IMR-90 (cell line): ENCODE data around the gene PADI2. TPM values are rescaled to one million over a fixed set of nuclear protein-coding genes. Genes with fewer than 3 reads are reported as not detected.

Source experiments
- ATAC-seq: fragments of 200-7000 bp; cut with Tn5 transposase; 2 replicates; pipeline ENCODE4 v1.9.1; 2020; ENCODE audit warnings: low read depth, mild to moderate bottlenecking, moderate library complexity
- BruUV-seq: library from RNA; stranded (reverse); fragments of 400-500 nt; replicated peaks from 2 replicates; lab custom pipeline; 2021; lab: Mats Ljungman, UMichigan
- CTCF ChIA-PET: fragments of 300-600 bp; formaldehyde crosslinking; extraction: SDS; loops from one replicate; lab custom pipeline; 2021; ENCODE audit warnings: antibody characterized with exemption; lab: Yijun Ruan, JAX
- POLR2A ChIA-PET: fragments of 300-600 bp; sonication (Branson Sonifier 250); formaldehyde crosslinking; loops from one replicate; lab custom pipeline; 2022; ENCODE audit warnings: antibody characterized with exemption; ENCODE audit not compliant: unreplicated experiment; lab: Charles Lee
- DNase-seq: peaks from one replicate; pipeline ENCODE4 v3.0.0; 2013
- H2AFZ ChIP-seq: replicated peaks from 2 replicates; pipeline ENCODE3; 2013; ENCODE audit warnings: low read length, mild to moderate bottlenecking; ENCODE audit not compliant: poor library complexity
- H2AK5ac ChIP-seq: 2 replicates; pipeline ENCODE4 v1.6.1; 2013; ENCODE audit warnings: low read depth, low read length, inconsistent platforms
- H2AK9ac ChIP-seq: replicated peaks from 2 replicates; pipeline ENCODE3; 2013; ENCODE audit warnings: mild to moderate bottlenecking, low read depth, low read length, moderate library complexity; ENCODE audit not compliant: poor library complexity
- H2BK120ac ChIP-seq: 2 replicates; pipeline ENCODE4 v1.6.1; 2013; ENCODE audit warnings: low read depth, low read length, inconsistent platforms
- H2BK15ac ChIP-seq: 3 replicates; pipeline ENCODE4 v1.6.1; 2013; ENCODE audit warnings: low read depth, low read length, inconsistent platforms
- H2BK20ac ChIP-seq: 2 replicates; pipeline ENCODE4 v1.6.1; 2013; ENCODE audit warnings: low read depth, mild to moderate bottlenecking, inconsistent platforms, low read length, moderate library complexity
- H2BK5ac ChIP-seq: 2 replicates; pipeline ENCODE4 v1.6.1; 2013; ENCODE audit warnings: mild to moderate bottlenecking, low read depth, low read length, inconsistent platforms; ENCODE audit not compliant: poor library complexity, severe bottlenecking
- H3K14ac ChIP-seq: replicated peaks from 2 replicates; pipeline ENCODE4 v1.6.1; 2013; ENCODE audit warnings: low read depth, low read length, inconsistent platforms
- H3K18ac ChIP-seq: 2 replicates; pipeline ENCODE4 v1.6.1; 2013; ENCODE audit warnings: low read depth, low read length, control low read depth
- H3K23ac ChIP-seq: 2 replicates; pipeline ENCODE4 v1.6.1; 2013; ENCODE audit warnings: low read depth, low read length, inconsistent platforms
- H3K27ac ChIP-seq: 2 replicates; pipeline ENCODE4 v1.5.1; 2013; ENCODE audit warnings: mild to moderate bottlenecking, control low read depth, low read length; ENCODE audit not compliant: insufficient read depth
- H3K27me3 ChIP-seq: 2 replicates; pipeline ENCODE4 v1.6.1; 2013; ENCODE audit warnings: low read length; ENCODE audit not compliant: control insufficient read depth, insufficient read depth
- H3K36me3 ChIP-seq: 2 replicates; pipeline ENCODE4 v1.6.1; 2013; ENCODE audit warnings: low read length, mixed read lengths; ENCODE audit not compliant: control insufficient read depth, insufficient read depth
- H3K4ac ChIP-seq: 2 replicates; pipeline ENCODE4 v1.6.1; 2013; ENCODE audit warnings: low read depth, low read length, inconsistent platforms
- H3K4me1 ChIP-seq: 2 replicates; pipeline ENCODE4 v1.6.1; 2013; ENCODE audit warnings: low read length, mixed read lengths; ENCODE audit not compliant: control insufficient read depth, insufficient read depth
- H3K4me2 ChIP-seq: 2 replicates; pipeline ENCODE4 v1.6.1; 2013; ENCODE audit warnings: low read depth, mild to moderate bottlenecking, control low read depth, low read length, moderate library complexity
- H3K4me3 ChIP-seq: 2 replicates; pipeline ENCODE4 v1.5.1; 2013; ENCODE audit warnings: low read depth, mild to moderate bottlenecking, control low read depth, low read length, moderate library complexity; ENCODE audit not compliant: insufficient read depth
- H3K56ac ChIP-seq: 2 replicates; pipeline ENCODE4 v1.6.1; 2013; ENCODE audit warnings: low read length, inconsistent platforms; ENCODE audit not compliant: insufficient read depth; ENCODE audit errors: extremely low read depth
- H3K79me1 ChIP-seq, 2 experiments: 2 replicates each; pipeline ENCODE4 v1.6.1; 2013; ENCODE audit warnings: low read length in 2 of 2, inconsistent platforms in 1 of 2, low read depth in 1 of 2
- H3K9ac ChIP-seq: 2 replicates; pipeline ENCODE4 v1.6.1; 2013; ENCODE audit warnings: low read depth, low read length, control low read depth
- H3K9me1 ChIP-seq: 2 replicates; pipeline ENCODE4 v1.6.1; 2013; ENCODE audit warnings: low read length, inconsistent platforms; ENCODE audit not compliant: insufficient read depth
- H3K9me3 ChIP-seq: 2 replicates; pipeline ENCODE4 v1.6.1; 2013; ENCODE audit warnings: low read length; ENCODE audit not compliant: control insufficient read depth, insufficient read depth
- H4K20me1 ChIP-seq: 2 replicates; pipeline ENCODE4 v1.6.1; 2013; ENCODE audit warnings: low read length, inconsistent platforms; ENCODE audit not compliant: insufficient read depth
- H4K5ac ChIP-seq: 2 replicates; pipeline ENCODE4 v1.6.1; 2013; ENCODE audit warnings: mild to moderate bottlenecking, low read depth, low read length, control low read depth
- H4K8ac ChIP-seq, 2 experiments: 2 replicates each; pipeline ENCODE4 v1.6.1; 2013; ENCODE audit warnings: low read depth in 2 of 2, low read length in 2 of 2, control low read depth in 1 of 2, inconsistent platforms in 1 of 2
- H4K91ac ChIP-seq: 2 replicates; pipeline ENCODE4 v1.6.1; 2013; ENCODE audit warnings: low read depth, low read length, inconsistent platforms; ENCODE audit not compliant: insufficient read depth
- BHLHE40 ChIP-seq: fragments of 150-350 bp; IDR thresholded peaks from 2 replicates; pipeline ENCODE4 v1.6.1; 2016; ENCODE audit warnings: mild to moderate bottlenecking, low read depth, low read length
- CHD1 ChIP-seq: IDR thresholded peaks from 2 replicates; pipeline ENCODE4 v1.6.1; 2012; ENCODE audit warnings: low read depth, low read length, improper control_type of control experiment
- MXI1 ChIP-seq: IDR thresholded peaks from 2 replicates; pipeline ENCODE4 v1.6.1; 2012; ENCODE audit warnings: low read depth, mild to moderate bottlenecking, low read length, moderate library complexity, borderline replicate concordance
- RCOR1 ChIP-seq: IDR thresholded peaks from 2 replicates; pipeline ENCODE4 v1.6.1; 2012; ENCODE audit warnings: mild to moderate bottlenecking, low read length, improper control_type of control experiment; ENCODE audit not compliant: insufficient replicate concordance
- WGBS, 2 experiments: methylation state at CpG; one replicate each; pipeline versions ENCODE4 v1.1.5 to v1.1.7; 2013; ENCODE audit warnings: missing lambda C conversion rate in 2 of 2; ENCODE audit not compliant: insufficient read length in 1 of 2; ENCODE audit errors: extremely low coverage in 2 of 2; 5-methylcytosine and 5-hydroxymethylcytosine counted together
- dilution Hi-C: fragments of 300-500 bp; cut with HindIII; formaldehyde crosslinking; loops from one replicate; pipeline ENCODE4 v1.14.3; 2018; ENCODE audit warnings: low sequenced_read_pairs; ENCODE audit not compliant: unreplicated experiment
- in situ Hi-C: fragments of 300-500 bp; cut with MboI; formaldehyde crosslinking; loops from 3 replicates; pipeline ENCODE4 v1.14.3; 2019; ENCODE audit warnings: low sequenced_read_pairs, inconsistent platforms, mixed read lengths
- intact Hi-C: fragments of 100-400 bp; cut with micrococcal nuclease; formaldehyde crosslinking; loops from 2 replicates; pipeline ENCODE4 v1.10.0; 2022
- polyA plus RNA-seq, 3 experiments: library from polyadenylated mRNA; depleted of rRNA; stranded (reverse); fragments of >200 nt; gene quantifications; 2 replicates each; pipeline ENCODE4 v1.2.3, GENCODE V29; 2012; ENCODE audit warnings: low replicate concordance in 1 of 3
- total RNA-seq: library from RNA; depleted of rRNA; stranded (reverse); fragments of >200 nt; gene quantifications from 2 replicates; pipeline ENCODE4 v1.2.3, GENCODE V29; 2012
- TF ChIP-seq, protein P1 (sequence below): fragments of 150-350 bp; IDR thresholded peaks from 2 replicates; pipeline ENCODE4 v1.6.1; 2016; ENCODE audit warnings: low read depth, mild to moderate bottlenecking, low read length, moderate library complexity, borderline replicate concordance

The PADI2 gene
- total and polyA plus RNA-seq, 2 of the 4 experiments (the other 2 are of a cell fraction) = not detected

DNA sequence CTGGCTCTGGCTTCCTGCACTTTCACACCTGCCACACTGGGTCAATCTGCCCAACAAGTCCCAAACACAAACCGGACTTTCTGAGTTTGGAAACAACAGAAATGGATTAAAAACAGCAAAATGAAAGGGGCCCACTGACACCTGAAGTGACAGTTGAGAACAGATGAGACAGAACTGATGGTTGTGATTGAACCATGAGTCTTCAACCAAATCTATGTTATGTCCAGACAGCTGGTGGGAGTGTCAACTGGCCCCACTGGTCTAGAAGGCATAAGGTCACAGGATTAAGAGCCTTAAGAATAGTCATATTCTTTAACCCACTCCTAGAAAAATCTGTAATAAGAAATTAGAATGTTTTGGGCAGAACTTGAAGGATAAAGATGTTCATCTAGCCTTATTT, 94.5 kb downstream of the PADI2 start:
- H2BK20ac ChIP-seq = no peak overlapping the region
- H3K27me3 ChIP-seq = no peaks in the 10 kb centered on the region
- H2AK5ac ChIP-seq = no peak overlapping the region
- in situ Hi-C loops (loop anchor here (25.0 kb wide), 1 partner anchor 412 kb away; the partner anchor contains the start of gene NBPF1), dilution Hi-C loops (no loop called here), intact Hi-C loops (no loop called here)
- no peak overlapping the region for H2BK120ac ChIP-seq
- no peaks in the 10 kb centered on the region for H3K9me1 ChIP-seq
- CTCF ChIA-PET = no interaction called here
- H3K4me2 ChIP-seq = no peak overlapping the region
- no CpG with 5 or more reads among the region's 1 CpG for WGBS, 2 experiments
- no peak overlapping the region for H2AFZ ChIP-seq
- no peak for TF ChIP-seq BHLHE40
- TF ChIP-seq CHD1 = no peak
- no peak for TF ChIP-seq MXI1
- no peak for TF ChIP-seq RCOR1
- TF ChIP-seq, protein P1, sequence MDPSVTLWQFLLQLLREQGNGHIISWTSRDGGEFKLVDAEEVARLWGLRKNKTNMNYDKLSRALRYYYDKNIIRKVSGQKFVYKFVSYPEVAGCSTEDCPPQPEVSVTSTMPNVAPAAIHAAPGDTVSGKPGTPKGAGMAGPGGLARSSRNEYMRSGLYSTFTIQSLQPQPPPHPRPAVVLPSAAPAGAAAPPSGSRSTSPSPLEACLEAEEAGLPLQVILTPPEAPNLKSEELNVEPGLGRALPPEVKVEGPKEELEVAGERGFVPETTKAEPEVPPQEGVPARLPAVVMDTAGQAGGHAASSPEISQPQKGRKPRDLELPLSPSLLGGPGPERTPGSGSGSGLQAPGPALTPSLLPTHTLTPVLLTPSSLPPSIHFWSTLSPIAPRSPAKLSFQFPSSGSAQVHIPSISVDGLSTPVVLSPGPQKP = no peak
- no peak overlapping the region for H4K91ac ChIP-seq
- H3K9ac ChIP-seq = no peak overlapping the region
- H3K36me3 ChIP-seq = peaks cover 70% of the 10 kb centered on the region
- POLR2A ChIA-PET = no interaction called here
- no peak overlapping the region for H3K18ac ChIP-seq
- no peaks in the 10 kb centered on the region for H3K9me3 ChIP-seq
- no peak overlapping the region for H3K4ac ChIP-seq
- no peak overlapping the region for H3K14ac ChIP-seq
- DNase-seq = no peak
- no peak overlapping the region for H2BK15ac ChIP-seq
- no peak overlapping the region for H4K8ac ChIP-seq
- no peak overlapping the region for H3K56ac ChIP-seq
- BruUV-seq = no TSS peak
- ATAC-seq = no peak
- H2AK9ac ChIP-seq = no peak overlapping the region
- H3K4me3 ChIP-seq = no peak overlapping the region
- H3K79me1 ChIP-seq = no peaks in the 10 kb centered on the region; a peak in 1 of 4 replicates
- no peak overlapping the region for H4K5ac ChIP-seq
- H2BK5ac ChIP-seq = no peak overlapping the region
- H4K20me1 ChIP-seq = no peaks in the 10 kb centered on the region
- no peak overlapping the region for H3K27ac ChIP-seq
- H3K4me1 ChIP-seq = no peaks in the 10 kb centered on the region
- H3K23ac ChIP-seq = no peak overlapping the region
